A549 (cell line): Measurements from ENCODE around the gene MEF2D. TPM values are rescaled to one million over a fixed set of nuclear protein-coding genes. Genes with fewer than 3 reads are reported as not detected.
A peak's percentile ranks its signal among the peaks of the same experiment; 100 is the strongest.

Source experiments
- ATAC-seq, 2 experiments: fragments of 200-7000 bp in 1 of 2; fragments of >200 bp in 1 of 2; cut with Nextera tagmentation in 1 of 2; cut with Tn5 transposase in 1 of 2; 3 replicates each; pipeline versions ENCODE4 v1.8.0 to v1.9.1; 2018 to 2020; ENCODE audit warnings: mild to moderate bottlenecking in 1 of 2, moderate library complexity in 1 of 2
- CTCF ChIA-PET: fragments of 300-600 bp; sonication (Branson Sonifier 250); formaldehyde crosslinking; extraction: SDS; loops from one replicate; lab custom pipeline; 2021; ENCODE audit warnings: antibody characterized with exemption, inconsistent platforms; lab: Yijun Ruan, JAX
- POLR2A ChIA-PET: fragments of 350-600 bp; formaldehyde crosslinking; extraction: SDS; loops from one replicate; lab custom pipeline; 2021; ENCODE audit warnings: antibody characterized with exemption, inconsistent platforms; lab: Yijun Ruan, JAX
- DNase-seq, 2 experiments: peaks; one replicate each; pipeline versions ENCODE4 v3.0.0 to v3.0.0-alpha.2; 2011 to 2016; ENCODE audit warnings: low read depth in 1 of 2, low spot score in 1 of 2
- FAIRE-seq: peaks from 2 replicates; lab custom pipeline; 2011; peaks lifted over from hg19 to GRCh38; lab: Jason Lieb, UNC
- H3K27ac ChIP-seq, 2 experiments: fragments of >200 bp; sonication (Bioruptor Twin); formaldehyde crosslinking; 3 replicates each; pipeline ENCODE4 v1.5.1; 2016 to 2017
- H3K4me1 ChIP-seq: fragments of >200 bp; sonication (Bioruptor Twin); formaldehyde crosslinking; 3 replicates; pipeline ENCODE4 v1.6.1; 2016
- H3K4me2 ChIP-seq: fragments of >200 bp; sonication (Bioruptor Twin); formaldehyde crosslinking; 3 replicates; pipeline ENCODE4 v1.6.1; 2016
- H3K4me3 ChIP-seq: fragments of >200 bp; sonication (Bioruptor Twin); formaldehyde crosslinking; 3 replicates; pipeline ENCODE4 v1.5.1; 2016
- H3K9me3 ChIP-seq: fragments of >200 bp; sonication (Bioruptor Twin); formaldehyde crosslinking; 3 replicates; pipeline ENCODE4 v1.6.1; 2016
- CBX2 ChIP-seq: fragments of 200-600 bp; sonication (generic); IDR thresholded peaks from 2 replicates; pipeline ENCODE4 v1.6.1; 2016; ENCODE audit warnings: low read depth, mild to moderate bottlenecking, borderline replicate concordance
- CBX8 ChIP-seq: fragments of 200-600 bp; sonication (generic); IDR thresholded peaks from 2 replicates; pipeline ENCODE4 v1.6.1; 2016
- CHD2 ChIP-seq: fragments of 150-350 bp; IDR thresholded peaks from 2 replicates; pipeline ENCODE4 v1.6.1; 2014; ENCODE audit warnings: low read length; ENCODE audit not compliant: partially characterized antibody
- CHD4 ChIP-seq: fragments of 200-600 bp; sonication (generic); IDR thresholded peaks from 2 replicates; pipeline ENCODE4 v1.6.1; 2016; ENCODE audit warnings: antibody characterized with exemption, mild to moderate bottlenecking, borderline replicate concordance
- EHMT2 ChIP-seq: fragments of 200-600 bp; sonication (generic); IDR thresholded peaks from 2 replicates; pipeline ENCODE4 v1.6.1; 2016; ENCODE audit warnings: antibody characterized with exemption, low read depth, mild to moderate bottlenecking, moderate library complexity
- EP300 ChIP-seq, 2 experiments: fragments of >200 bp; sonication (Bioruptor Twin); formaldehyde crosslinking; IDR thresholded peaks; 2 replicates in 1 of 2; 3 replicates in 1 of 2; pipeline ENCODE4 v1.6.1; 2016 to 2017
- ESRRA ChIP-seq: fragments of 150-350 bp; IDR thresholded peaks from 2 replicates; pipeline ENCODE4 v1.6.1; 2014; ENCODE audit warnings: mild to moderate bottlenecking, low read length, borderline replicate concordance
- FOSB ChIP-seq: fragments of 250-450 bp; sonication (Bioruptor Pico); IDR thresholded peaks from 2 replicates; pipeline ENCODE4 v1.5.0; 2020; ENCODE audit warnings: mild to moderate bottlenecking, moderate library complexity
- FOSL2 ChIP-seq, 2 experiments: fragments of 450-650 bp in 1 of 2; fragments of >200 bp in 1 of 2; sonication (Bioruptor Twin) in 1 of 2; formaldehyde crosslinking; IDR thresholded peaks; 2 replicates each; pipeline versions ENCODE4 v1.5.0 to v1.6.1; 2016 to 2020; ENCODE audit warnings: mild to moderate bottlenecking in 1 of 2, moderate library complexity in 1 of 2
- FOXS1 ChIP-seq: fragments of 250-450 bp; sonication (Bioruptor Pico); IDR thresholded peaks from 2 replicates; pipeline ENCODE4 v1.5.0; 2020; ENCODE audit warnings: mild to moderate bottlenecking, moderate library complexity
- HEYL ChIP-seq: fragments of 250-450 bp; sonication (Bioruptor Pico); IDR thresholded peaks from 2 replicates; pipeline ENCODE4 v1.8.0; 2021; ENCODE audit warnings: mild to moderate bottlenecking, moderate library complexity
- HOXB13 ChIP-seq: fragments of 250-450 bp; sonication (Bioruptor Pico); IDR thresholded peaks from 2 replicates; pipeline ENCODE4 v1.5.0; 2020; ENCODE audit warnings: low read depth, mild to moderate bottlenecking, moderate library complexity
- HOXB5 ChIP-seq: fragments of 250-450 bp; sonication (Bioruptor Pico); IDR thresholded peaks from 2 replicates; pipeline ENCODE4 v1.5.0; 2020; ENCODE audit warnings: mild to moderate bottlenecking, moderate library complexity
- KDM1A ChIP-seq: fragments of 200-600 bp; sonication (generic); IDR thresholded peaks from 2 replicates; pipeline ENCODE4 v1.6.1; 2016; ENCODE audit warnings: low read depth, mild to moderate bottlenecking
- KDM5A ChIP-seq: fragments of 200-600 bp; sonication (generic); IDR thresholded peaks from 2 replicates; pipeline ENCODE4 v1.6.1; 2016; ENCODE audit warnings: antibody characterized with exemption, mild to moderate bottlenecking
- NFE2L2 ChIP-seq: fragments of 150-350 bp; conservative IDR thresholded peaks from 2 replicates; pipeline ENCODE4 v1.6.1; 2014; ENCODE audit warnings: low read length
- POLR2A ChIP-seq: IDR thresholded peaks from 2 replicates; pipeline ENCODE4 v1.6.1; 2012; ENCODE audit warnings: mild to moderate bottlenecking, low read length
- ZFP36 ChIP-seq: fragments of 450-650 bp; IDR thresholded peaks from 2 replicates; pipeline ENCODE4 v1.6.1; 2014; ENCODE audit warnings: borderline replicate concordance; ENCODE audit not compliant: partially characterized antibody
- ZNF302 ChIP-seq: fragments of 250-450 bp; sonication (Bioruptor Pico); IDR thresholded peaks from 2 replicates; pipeline ENCODE4 v1.9.0; 2021; ENCODE audit warnings: inconsistent platforms, mild to moderate bottlenecking, moderate library complexity
- WGBS: methylation state at CpG from one replicate; pipeline ENCODE4 v1.1.6; 2017; ENCODE audit errors: missing lambda C conversion rate; 5-methylcytosine and 5-hydroxymethylcytosine counted together
- polyA plus RNA-seq, 4 experiments: library from polyadenylated mRNA; depleted of rRNA in 3 of 4; stranded (reverse); fragments of >200 nt; fragmentation: RNase III in 1 of 4; extraction: RNeasy Plus Mini Kit Qiagen cat#74134 plus additional on column Dnase treatment in 1 of 4; gene quantifications; 2 replicates in 3 of 4; 3 replicates in 1 of 4; pipeline ENCODE4 v1.2.3, GENCODE V29; 2011 to 2017
- TF ChIP-seq, protein P1 (sequence below): fragments of >200 bp; sonication (Bioruptor Twin); formaldehyde crosslinking; IDR thresholded peaks from 3 replicates; pipeline ENCODE4 v1.5.1; 2016
- TF ChIP-seq, protein P2 (sequence below): fragments of >200 bp; sonication (Bioruptor Twin); formaldehyde crosslinking; IDR thresholded peaks from 3 replicates; pipeline ENCODE4 v1.6.1; 2016
- TF ChIP-seq, protein P3 (sequence below): fragments of 250-450 bp; sonication (Bioruptor Pico); IDR thresholded peaks from 2 replicates; pipeline ENCODE4 v1.5.0; 2020; ENCODE audit warnings: low read depth, mild to moderate bottlenecking, moderate library complexity

The MEF2D gene
- polyA plus RNA-seq, 2 of the 4 experiments (the other 2 are of a cell fraction), result 16.8 to 23.4 TPM

DNA sequence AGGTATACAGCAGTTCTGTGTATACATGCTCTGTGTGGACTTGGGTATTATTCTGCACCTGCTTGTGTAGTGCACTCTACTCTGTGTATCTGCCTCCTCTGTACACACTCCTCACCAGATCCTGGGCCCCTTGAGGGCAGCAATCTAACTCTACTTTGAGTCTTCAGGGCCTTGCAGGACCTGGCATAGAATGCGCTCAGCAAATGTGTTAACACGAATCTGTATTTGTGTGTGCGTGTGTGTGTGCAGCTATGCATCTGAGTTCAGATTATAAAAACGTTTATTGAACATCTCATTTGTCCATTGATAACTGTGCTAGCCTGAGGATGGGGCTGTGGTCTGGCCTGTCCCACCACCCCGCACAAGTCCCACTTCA, 3.9 kb upstream of the MEF2D start:
- CTCF ChIA-PET, result interaction anchor here (0.8 to 31.7 kb wide), 7 partner anchors 29 to 123 kb away, joined by 3 to 474 read pairs (median 3); no protein-coding TSS in a partner anchor

DNA sequence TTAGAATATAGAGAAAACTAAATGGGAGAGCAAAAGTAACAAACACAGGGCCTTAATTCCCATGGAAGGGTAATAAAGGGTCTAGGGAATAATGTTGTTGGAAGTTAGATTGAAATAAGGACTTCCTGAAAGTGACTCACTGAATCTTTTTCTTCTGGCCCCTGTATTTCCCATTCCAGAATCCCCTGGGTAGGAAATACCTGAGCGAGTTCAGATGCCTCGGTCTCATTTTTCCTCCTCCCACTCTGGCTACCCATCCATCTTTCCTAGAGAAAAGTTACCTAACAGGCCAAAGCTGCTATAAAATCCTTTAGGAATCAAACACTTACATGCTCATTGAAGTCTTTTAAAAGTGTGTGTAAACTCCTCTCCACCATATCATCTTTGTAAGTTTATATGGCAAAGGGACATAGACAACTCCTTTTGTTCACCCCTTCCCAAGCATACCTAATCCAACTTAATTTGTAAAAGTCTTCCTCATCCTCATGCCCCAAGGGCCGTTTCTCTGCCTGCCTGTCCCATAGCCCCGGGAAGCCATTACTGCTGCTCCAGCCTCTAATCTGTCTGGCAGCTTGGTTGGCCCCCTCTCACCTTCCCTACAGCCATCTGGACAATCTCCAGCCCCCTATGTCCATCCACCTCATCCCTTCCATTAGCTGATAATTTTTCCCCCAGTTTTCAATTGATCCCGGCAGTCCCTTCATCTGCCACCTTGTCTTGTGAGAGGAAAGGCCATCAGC, 3.3 kb upstream of the MEF2D start:
- no peak for ATAC-seq
- no peak for DNase-seq
- 60% methylated on average over 5 of the region's 5 CpGs for WGBS
- POLR2A ChIA-PET, result interaction anchor here (0.6 to 8.6 kb wide), 12 partner anchors 14 to 291 kb away, joined by 3 to 130 read pairs (median 4); partner anchors contain the start of genes NAXE and PMF1
- FAIRE-seq, result no peak
- peaks cover 59% of the 10 kb centered on the region for H3K4me1 ChIP-seq
- H3K4me2 ChIP-seq, result peak overlapping the region; percentile 69
- TF ChIP-seq EHMT2, result no peak
- TF ChIP-seq, protein P1, sequence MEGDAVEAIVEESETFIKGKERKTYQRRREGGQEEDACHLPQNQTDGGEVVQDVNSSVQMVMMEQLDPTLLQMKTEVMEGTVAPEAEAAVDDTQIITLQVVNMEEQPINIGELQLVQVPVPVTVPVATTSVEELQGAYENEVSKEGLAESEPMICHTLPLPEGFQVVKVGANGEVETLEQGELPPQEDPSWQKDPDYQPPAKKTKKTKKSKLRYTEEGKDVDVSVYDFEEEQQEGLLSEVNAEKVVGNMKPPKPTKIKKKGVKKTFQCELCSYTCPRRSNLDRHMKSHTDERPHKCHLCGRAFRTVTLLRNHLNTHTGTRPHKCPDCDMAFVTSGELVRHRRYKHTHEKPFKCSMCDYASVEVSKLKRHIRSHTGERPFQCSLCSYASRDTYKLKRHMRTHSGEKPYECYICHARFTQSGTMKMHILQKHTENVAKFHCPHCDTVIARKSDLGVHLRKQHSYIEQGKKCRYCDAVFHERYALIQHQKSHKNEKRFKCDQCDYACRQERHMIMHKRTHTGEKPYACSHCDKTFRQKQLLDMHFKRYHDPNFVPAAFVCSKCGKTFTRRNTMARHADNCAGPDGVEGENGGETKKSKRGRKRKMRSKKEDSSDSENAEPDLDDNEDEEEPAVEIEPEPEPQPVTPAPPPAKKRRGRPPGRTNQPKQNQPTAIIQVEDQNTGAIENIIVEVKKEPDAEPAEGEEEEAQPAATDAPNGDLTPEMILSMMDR, result no peak
- 0 out of 2 replicates have a peak, but pooled peaks have one; percentile 40 for TF ChIP-seq HOXB5
- TF ChIP-seq, protein P2, sequence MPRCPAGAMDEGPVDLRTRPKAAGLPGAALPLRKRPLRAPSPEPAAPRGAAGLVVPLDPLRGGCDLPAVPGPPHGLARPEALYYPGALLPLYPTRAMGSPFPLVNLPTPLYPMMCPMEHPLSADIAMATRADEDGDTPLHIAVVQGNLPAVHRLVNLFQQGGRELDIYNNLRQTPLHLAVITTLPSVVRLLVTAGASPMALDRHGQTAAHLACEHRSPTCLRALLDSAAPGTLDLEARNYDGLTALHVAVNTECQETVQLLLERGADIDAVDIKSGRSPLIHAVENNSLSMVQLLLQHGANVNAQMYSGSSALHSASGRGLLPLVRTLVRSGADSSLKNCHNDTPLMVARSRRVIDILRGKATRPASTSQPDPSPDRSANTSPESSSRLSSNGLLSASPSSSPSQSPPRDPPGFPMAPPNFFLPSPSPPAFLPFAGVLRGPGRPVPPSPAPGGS, result no peak
- no peaks in the 10 kb centered on the region for H3K9me3 ChIP-seq
- H3K27ac ChIP-seq, result peak overlapping the region; percentile 98 to 100
- CTCF ChIA-PET, result interaction anchor here (0.8 to 31.7 kb wide), 10 partner anchors 28 to 147 kb away, joined by 3 to 474 read pairs (median 10); no protein-coding TSS in a partner anchor
- no peak overlapping the region for H3K4me3 ChIP-seq

More for the DNA sequence above, 3.9 kb upstream of the MEF2D start:
- ATAC-seq (peak; percentile 1; a peak in 3 of 6 replicates), FAIRE-seq (no peak)
- no peaks in the 10 kb centered on the region for H3K9me3 ChIP-seq
- POLR2A ChIA-PET, result interaction anchor here (0.6 to 8.6 kb wide), 7 partner anchors 8 to 291 kb away, joined by 3 to 130 read pairs (median 5); partner anchors contain the start of genes NAXE and PMF1
- 26% methylated on average over 5 of the region's 5 CpGs for WGBS
- TF ChIP-seq FOSL2 (IDR thresholded peaks at IDR 0.05) (no peak), FOSL2 (CRISPR knock-in tag; IDR thresholded peaks at IDR 0.05) (no peak), ZFP36 (no peak), ZNF302 (CRISPR knock-in tag) (0 out of 2 replicates have a peak, but pooled peaks have one; percentile 13)
- TF ChIP-seq, all 56 proteins: peak for 1
- H3K27ac ChIP-seq, result peak overlapping the region; percentile 98 to 100
- H3K4me2 ChIP-seq, result peak overlapping the region; percentile 69
- H3K4me1 ChIP-seq, result peaks cover 62% of the 10 kb centered on the region
- H3K4me3 ChIP-seq, result 0 out of 3 replicates have a peak overlapping the region, but pooled peaks have one; percentile 10
- peak in 1 of 2 experiments; percentile 62 for DNase-seq

DNA sequence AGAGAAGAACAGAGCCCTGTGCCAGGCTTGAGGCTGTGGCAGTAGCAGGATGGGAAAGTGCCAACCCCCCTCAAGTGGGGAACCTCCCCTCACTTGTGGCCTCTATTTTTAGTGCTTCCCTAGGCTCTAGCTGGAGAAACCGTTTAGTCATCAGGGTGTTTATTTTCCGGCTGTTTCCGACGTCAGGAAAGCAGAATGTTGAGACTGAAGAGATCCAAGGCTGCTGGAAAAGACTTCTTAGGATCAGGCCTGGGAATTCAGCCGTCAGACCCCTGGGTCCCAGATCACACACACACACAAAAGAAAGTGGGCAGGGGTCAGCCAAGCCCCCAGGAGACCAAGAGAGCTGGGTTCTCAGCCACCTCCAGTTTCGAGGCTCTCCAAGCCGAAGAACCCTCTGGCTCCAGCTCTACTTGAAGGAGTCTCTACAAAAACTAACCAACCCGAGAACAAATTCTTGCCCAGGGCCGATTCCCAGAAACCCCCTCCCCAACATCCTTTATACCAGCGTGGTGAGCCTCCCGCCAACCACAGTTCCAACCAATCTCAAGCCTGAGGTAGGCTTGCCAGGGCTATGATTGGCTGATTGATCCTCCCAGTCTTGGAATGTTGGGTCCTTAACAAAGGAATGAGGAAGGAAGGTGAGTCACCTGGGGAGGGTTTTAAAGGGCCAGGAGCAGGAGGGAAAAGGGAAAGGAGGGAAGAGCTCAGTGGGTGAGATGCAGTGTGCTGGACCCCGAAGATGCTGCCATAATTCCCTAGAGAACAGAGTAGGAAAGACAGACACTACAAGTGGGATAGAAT, 2.5 kb upstream of the MEF2D start:
- Histone ChIP-seq H3K4me1 (peaks cover 59% of the 10 kb centered on the region), H3K27ac (peak overlapping the region; percentile 98 to 100), H3K9me3 (no peaks in the 10 kb centered on the region), H3K4me2 (peak overlapping the region; percentile 69), H3K4me3 (no peak overlapping the region)
- ChIA-PET POLR2A (interaction anchor here (0.6 to 8.6 kb wide), 12 partner anchors 14 to 93 kb away, joined by 3 to 130 read pairs (median 4); partner anchors contain the start of gene NAXE), CTCF (interaction anchor here (0.7 to 31.7 kb wide), 12 partner anchors 17 to 1541 kb away, joined by 3 to 474 read pairs (median 8); partner anchors contain the start of gene TTC24)
- DNase-seq (peak; percentile 96), FAIRE-seq (peak; percentile 43), ATAC-seq (peak; percentile 23 to 53; a peak in 5 of 6 replicates)
- WGBS, result 7% methylated on average over 12 of the region's 12 CpGs
- TF ChIP-seq ESRRA (no peak), HOXB13 (peak; percentile 95), CBX8 (no peak), CBX2 (no peak), FOSB (CRISPR knock-in tag) (no peak), KDM1A (no peak), POLR2A (no peak), HOXB5 (peak; percentile 53; the same call in 1 of the 2 replicates), FOSL2 (IDR thresholded peaks at IDR 0.05) (peak; percentile 60; the same call in 1 of the 2 replicates), FOSL2 (CRISPR knock-in tag; IDR thresholded peaks at IDR 0.05) (peak; percentile 96), CHD2 (no peak), NFE2L2 (no peak), HEYL (CRISPR knock-in tag) (peak; percentile 80; the same call in 1 of the 2 replicates), CHD4 (no peak), FOXS1 (CRISPR knock-in tag) (no peak; the same call in none of the 2 replicates), EP300 (IDR thresholded peaks at IDR 0.05) (peak in 1 of 2 experiments; percentile 42; a peak in 1 of 5 replicates), KDM5A (no peak)
- TF ChIP-seq, protein P3, sequence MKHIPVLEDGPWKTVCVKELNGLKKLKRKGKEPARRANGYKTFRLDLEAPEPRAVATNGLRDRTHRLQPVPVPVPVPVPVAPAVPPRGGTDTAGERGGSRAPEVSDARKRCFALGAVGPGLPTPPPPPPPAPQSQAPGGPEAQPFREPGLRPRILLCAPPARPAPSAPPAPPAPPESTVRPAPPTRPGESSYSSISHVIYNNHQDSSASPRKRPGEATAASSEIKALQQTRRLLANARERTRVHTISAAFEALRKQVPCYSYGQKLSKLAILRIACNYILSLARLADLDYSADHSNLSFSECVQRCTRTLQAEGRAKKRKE (CRISPR knock-in tag), result peak; percentile 67
- TF ChIP-seq, protein P1, result no peak
